GM21576 (cell line): ENCODE results near the gene NBPF1.
"Not testable (repeated sequence)": the region's sequence is repeated elsewhere in the genome, so short reads cannot be mapped to it uniquely, and the experiment has no call there.

Experiments
- ATAC-seq: cut with Tn5 transposase; IDR thresholded peaks from one replicate; pipeline ENCODE4 v1.9.1; 2021; ENCODE audit warnings: mild to moderate bottlenecking, moderate library complexity; ENCODE audit not compliant: unreplicated experiment

NBPF1 gene

DNA sequence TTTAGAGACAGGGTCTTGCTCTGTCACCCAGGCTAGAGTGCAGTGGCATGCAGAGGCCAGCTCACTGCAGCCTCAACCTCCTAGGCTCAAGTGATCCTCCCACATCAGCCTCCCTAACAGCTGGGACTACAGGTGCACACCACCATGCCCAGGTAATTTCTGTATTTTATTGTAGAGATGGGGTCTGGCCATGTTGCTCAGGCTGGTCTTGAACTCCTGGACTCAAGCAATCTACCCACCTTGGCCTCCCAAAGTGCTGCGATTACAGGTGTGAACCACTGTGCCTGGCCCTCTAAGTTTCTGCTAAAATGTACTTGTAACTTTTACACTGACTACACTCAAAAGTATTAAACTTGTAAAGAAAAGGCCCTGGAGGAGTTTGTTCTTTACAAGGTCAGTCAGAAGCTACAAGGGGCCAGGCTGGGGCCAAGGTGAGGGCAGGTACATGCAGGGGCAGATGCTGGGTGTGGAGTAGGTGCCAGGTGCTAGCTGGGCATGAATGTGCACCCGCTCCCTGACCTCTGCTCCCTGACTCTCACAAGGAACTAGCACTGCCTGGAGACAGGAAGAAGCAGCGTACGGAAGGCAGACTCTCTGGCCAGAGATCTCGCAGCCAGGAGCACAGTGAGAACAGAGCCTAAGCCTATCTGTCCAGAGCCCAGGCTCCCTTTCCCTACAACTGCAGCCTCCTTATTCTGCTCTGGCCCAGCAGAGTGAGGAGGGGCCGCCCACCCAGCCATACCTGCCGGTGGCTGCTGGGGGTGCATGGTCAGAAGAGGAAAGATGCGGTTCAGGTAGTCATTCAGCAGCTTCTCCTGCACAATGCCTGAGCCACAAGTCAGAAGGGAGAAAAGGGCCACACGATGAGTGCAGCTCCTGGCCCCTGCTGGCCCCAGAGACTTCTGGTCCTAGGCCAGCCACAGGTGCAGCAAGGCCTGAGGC is 28.9 kb upstream of the NBPF1 start:
- ATAC-seq = not testable (repeated sequence)

DNA sequence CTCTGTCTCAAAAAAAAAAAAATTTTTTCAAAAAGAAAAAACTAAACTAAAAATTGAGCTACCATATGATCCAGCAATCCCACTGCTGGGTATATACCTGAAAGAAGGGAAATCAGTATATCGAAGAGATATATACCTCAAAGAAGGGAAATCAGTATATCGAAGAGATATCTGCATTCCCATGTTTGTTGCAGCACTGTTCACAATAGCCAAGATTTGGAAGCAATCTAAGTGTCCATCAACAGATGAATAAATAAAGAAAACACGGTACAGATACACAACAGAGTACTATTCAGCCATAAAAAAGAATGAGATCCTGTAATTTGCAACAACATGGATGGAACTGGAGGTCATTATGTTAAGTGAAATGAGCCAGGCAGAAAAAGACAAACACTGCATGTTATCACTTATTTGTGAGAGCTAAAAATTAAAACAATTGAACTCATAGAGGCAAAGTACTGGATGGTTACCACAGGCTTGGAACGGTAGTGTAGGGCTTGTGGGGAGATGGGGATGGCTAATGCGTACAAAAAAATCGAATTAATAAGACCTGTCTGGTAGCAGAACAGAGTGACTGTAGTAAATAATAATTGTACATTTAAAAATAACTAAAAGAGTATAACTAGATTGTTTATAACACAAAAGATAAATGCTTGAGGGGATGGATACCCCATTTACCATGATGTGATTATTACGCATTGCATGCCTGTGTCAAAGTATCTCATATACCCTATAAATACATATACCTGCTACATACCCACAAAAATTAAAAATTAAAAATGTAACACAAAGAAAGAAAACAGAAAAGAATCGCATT is 28.0 kb upstream of the NBPF1 start:
- ATAC-seq = not testable (repeated sequence)

DNA sequence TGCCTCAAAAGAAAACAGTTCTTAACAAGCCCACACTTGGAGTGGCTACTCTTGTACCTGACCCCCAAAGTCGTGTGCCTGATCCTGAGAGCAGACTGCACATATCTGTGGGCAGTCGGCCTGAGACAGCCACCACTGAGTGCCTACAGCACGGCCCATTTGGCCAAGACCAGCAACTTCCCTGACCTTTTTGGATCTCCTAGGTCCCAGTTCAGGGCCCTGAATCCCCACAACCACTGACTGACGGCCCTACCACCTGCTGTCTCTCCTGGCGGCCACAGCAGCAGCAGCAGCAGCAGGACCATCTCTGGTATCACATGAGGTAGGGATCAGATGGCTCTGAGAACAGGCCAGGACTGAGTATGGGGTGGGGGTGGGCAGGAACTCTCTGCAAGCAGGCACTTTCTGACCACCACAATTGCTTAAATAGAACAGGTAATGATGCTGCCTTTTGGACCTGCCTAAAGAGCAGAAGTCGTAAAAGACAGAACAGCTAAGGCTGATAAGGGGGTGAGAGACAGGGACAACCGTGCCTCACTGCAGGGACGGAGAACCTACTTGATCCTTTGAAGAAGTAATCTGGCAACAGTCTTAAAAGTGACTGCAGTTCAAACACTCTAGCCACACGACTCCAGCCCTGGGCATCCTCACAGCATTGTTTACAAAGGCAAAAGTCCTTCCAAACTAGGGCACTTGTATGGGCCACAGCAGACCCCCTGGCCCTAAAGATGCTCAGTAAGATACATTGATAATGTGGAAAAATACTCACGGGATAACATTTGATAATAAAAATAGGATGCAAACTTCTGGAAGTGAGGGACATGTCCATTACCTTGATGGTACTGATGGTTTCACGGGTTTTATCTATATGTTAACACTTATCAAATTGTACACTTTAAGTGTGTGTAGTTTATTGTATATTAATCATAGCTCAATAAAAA is 26.0 kb upstream of the NBPF1 start:
- not testable (repeated sequence) for ATAC-seq

DNA sequence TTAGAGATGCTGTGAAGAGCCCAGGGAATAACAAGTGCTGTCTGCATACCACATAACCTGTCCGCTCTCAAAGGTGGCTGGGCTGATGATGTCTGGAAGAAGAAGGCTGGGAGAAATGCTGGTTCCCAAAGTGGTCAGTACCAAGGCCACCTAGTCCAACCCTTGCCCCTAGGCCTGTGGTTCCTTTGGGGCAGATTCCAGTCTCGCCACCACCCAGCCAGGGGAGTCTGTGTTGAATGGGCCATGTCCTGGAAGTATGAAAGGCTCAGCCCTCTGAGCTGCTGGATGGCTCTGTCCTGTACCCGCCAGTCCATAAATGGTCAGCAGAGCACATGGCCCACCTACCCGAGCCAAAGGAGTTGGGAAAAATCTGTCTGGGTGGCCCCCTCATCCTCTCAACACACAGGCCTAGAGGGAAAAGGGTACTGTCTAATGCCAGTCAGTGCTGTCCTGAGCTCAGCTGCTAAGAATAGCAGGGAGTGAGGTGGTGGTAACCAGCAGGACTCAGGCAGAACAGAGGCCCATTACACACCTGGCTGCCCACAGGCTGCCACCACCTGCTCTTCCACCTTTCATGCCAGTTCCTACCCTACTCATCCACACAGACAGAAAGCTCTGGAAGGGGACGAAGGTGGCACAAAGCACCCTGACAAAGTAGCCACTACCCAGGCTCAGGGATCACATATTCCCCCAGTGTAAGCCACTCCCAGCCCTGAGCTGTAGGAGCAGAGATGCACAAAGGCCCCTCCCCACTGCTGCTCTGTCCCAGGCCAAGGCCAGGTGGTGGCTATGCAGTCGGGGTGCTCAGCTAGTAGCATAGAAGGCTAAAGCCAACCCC is 24.8 kb upstream of the NBPF1 start:
- ATAC-seq = not testable (repeated sequence)

DNA sequence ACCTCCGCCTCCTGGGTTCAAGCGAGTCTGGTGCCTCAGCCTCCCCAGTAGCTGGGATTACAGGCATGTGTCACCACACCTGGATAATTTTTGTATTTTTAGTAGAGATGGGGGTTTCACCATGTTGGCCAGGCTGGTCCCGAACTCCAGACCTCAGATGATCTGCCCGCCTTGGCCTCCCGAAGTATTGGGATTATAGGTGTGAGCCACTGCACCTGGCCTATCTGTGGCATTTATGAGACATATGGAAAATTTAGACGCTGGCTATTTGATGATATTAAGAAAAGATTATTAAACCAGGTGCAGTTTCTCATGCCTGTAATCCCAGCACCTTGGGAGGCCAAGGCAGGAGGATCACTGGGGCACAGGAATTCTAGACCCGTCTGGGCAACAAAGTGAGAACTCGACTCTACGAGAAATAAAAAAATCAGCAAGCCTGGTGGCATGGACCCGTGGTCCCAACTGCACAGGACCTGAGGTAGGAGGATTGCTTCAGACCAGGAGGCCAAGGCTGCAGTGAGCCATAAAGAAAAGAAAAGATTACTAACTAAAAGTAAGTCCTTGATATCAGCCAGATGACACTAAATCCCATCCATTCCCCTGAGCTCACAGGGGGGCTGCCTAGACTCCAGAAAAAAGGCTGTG is 23.3 kb upstream of the NBPF1 start:
- ATAC-seq = not testable (repeated sequence)

DNA sequence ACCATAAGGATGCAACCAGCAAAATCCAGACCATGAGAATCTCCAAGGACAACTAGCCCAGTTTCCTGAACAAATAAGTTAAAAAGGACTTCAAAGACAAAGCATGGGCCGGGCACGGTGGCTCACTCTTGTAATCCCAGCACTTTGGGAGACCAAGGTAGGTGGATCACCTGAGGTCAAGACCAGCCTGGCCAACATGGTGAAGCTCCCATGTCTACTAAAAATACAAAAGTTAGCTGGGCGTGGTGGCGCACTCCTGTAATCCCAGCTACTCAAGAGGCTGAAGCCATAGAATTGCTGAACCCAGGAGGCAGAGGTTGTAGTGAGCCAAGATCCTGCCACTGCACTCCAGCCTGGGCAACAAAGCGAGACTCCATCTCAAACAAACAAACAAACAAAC is 22.6 kb upstream of the NBPF1 start:
- ATAC-seq = not testable (repeated sequence)

DNA sequence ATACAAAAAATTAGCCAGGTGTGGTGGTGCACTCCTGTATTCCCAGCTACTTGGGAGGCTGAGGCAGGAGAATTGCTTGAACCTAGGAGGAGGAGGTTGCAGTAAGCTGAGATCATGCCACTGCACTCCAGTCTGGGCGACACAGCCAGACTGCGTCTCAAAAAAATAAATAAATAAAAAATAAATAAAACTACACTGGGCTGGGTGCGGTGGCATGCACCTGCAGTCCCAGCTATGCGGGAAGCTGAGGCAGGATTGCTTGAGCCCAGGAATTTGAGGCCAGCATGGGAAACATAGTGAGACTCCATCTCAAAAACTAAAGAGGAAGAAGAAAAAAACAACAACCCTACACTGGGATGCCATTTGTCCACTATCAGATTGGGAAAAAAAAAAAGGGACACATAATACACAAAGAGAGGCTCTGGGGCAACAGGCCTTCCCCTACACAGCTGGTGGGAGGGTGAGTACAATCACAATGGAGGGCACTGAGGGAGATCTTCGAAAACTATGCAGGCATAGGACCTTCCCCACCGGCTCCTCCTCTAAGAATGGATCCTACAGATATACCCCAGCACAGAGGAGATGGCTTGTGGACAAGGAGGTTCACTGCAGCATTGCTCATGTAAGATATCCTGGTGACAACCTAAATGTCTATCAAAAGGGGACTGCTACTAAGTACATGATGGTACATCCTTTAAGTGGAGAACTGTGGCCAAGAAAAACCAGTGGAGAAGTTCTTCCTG is 20.3 kb upstream of the NBPF1 start:
- not testable (repeated sequence) for ATAC-seq

DNA sequence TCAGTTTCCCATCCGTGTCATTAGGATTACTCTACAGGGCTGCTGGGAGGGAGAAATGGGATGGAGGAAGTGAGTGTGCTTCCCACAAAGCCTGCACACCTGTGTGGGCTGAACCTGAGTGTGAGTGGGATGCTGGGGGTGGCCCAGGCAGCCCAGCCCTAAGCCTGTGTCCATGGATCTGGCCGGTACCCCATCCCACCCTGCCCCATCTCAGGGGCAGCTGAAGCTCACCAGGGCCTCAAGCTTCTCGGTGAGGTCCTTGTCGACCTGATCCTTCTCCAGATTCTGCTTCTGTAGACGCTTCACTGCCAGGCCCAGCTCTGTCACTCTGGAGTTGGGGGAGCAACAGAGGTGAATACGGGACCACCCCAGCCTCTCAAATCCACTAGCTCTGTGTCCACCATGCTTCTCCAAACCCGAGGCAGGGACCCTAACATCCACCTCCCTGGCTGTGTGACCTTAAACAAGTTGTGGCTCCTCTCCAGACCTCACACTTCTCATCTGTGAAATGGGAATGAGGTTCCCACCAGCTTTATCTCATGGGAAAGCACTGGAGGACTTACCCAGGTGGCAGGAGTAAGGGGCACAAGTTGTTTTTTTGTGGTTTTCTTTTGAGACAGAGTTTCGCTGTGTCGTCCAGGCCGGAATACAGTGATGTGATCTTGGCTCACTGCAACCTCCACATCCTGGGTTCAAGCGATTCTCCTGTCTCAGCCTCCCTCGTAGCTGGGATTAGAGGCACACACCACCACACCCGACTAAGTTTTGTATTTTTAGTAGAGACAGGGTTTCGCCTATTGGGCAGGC is 18.9 kb upstream of the NBPF1 start:
- not testable (repeated sequence) for ATAC-seq

DNA sequence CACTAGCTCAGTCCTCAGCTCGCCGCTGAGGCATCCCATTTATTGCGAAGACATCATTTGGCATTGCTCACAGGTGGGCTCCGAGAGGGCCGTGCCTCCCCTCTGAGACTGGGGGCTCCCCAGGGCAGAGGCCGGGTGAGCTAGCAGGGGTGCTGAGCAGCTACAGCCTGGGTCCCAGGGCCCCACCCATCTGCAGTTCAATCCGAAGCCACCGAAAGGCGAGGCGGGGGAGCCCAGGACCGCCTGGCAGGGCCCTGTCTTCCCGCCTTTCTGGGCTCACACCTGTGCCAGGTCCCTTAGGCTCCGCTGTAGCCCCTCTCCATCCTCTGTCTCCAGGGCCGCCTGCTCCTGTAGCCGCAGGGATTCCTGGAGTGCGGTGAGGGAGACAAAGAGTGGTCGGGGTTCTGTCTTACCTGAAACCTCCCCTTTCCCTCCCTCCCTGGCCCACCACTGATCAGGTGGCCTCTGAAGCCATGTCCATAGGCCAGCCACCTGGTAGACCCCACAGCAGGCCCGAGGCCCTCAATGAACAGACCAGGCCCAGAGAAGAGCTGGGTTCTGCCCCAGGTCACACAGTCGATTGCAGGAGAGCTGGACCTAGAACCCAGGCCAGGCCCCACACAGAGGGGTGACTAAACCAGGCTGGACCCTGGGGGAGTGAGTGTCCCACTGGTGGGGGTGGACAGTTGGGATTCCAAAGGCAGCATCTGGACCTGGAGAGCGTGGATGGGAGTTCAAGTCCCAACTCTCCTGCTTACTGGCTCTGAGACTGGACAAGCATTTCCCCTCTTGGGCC is 18.1 kb upstream of the NBPF1 start:
- no peak for ATAC-seq

DNA sequence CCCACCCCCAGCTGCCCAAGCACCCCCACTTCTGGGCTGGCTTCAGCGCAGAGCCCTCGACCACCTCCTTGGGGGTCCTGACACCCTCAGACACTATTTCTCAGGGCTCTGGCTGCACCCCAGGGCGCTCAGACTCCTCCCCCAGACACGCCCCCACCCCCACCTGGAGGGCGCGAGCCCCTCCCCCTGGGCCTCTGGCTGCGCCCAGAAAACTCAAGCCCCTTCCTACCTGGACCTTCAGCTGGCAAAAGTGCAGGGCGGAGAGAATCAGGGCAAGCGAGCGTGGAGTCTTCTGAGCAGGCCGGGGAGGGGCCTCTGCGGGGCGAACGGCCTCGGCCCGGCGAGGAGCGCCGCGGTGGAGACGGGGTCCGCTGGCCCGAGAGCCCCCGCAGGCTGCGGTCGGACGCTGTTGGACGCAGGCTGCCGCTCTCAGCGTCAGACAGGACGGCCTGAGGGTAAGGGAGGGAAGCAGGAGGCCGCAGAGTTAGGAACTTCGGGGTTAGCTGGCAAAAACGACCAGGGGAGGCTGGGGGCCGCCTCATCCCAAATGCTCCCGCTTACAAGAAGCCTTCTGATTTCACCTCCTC is 17.4 kb upstream of the NBPF1 start:
- no peak for ATAC-seq

DNA sequence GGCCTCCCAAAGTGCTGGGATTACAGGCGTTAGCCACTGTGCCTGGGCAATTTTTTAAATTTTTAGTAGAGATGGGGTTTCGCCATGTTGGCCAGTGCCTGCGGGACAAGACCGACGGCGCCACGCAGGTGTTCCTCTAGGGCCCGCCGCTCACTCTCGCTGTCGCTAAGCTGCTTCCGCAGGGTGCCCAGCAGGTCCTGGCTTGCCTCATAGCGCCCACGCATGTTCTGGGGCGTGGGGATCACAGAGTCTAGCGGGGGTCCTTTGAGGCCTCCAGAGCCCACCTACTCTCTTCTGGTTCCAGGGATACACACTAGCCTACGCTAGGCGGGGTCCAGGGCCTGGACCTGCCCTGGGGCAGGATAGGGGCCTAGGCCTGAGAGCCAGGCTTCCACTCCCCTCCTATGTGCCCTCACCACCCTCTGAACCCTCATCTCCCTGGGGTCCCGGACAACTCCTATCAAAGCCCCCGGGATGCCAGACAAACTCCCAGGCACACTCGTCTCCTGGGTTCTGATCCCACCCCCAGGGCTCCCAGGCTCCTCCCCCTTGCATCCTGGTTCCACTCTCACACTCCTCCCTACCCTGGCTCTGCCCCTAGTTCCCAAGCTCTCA is 16.7 kb upstream of the NBPF1 start:
- not testable (repeated sequence) for ATAC-seq

DNA sequence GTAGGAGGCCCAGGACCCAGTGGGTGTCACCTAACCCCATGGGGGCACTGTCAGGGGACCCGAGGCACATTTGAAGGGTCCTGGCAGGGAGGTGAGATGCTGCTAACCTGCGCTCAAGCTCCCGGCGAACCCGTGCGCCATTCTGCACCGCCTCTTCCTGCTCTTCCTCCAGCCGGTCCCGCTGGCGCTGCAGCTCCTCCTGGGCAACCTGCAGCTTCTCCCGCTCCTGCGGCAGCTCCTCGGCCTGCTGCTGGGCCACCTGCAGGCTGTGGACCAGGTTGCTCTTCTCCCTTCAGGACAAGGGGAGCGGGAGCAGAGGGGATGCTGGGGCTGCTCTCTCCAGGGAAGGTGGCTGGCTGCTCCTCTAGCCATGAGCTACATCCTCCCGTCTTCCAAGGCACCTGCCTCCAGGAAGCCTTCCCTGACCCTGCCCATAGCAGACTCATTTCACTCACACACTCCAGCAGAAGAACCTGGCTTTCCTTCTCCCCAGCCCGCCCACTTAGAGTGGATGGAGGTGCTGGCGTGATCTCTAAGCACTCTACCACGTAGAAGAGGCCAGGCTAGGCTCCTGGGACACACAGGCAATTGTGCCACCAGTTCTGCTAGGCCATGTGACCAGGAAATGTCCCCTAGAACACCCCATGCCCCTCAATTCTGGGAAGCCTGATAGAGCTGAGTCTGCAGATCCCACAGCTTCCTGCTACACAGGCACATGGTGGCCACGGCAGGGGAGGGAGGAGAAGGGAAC is 15.2 kb upstream of the NBPF1 start:
- ATAC-seq = no peak

DNA sequence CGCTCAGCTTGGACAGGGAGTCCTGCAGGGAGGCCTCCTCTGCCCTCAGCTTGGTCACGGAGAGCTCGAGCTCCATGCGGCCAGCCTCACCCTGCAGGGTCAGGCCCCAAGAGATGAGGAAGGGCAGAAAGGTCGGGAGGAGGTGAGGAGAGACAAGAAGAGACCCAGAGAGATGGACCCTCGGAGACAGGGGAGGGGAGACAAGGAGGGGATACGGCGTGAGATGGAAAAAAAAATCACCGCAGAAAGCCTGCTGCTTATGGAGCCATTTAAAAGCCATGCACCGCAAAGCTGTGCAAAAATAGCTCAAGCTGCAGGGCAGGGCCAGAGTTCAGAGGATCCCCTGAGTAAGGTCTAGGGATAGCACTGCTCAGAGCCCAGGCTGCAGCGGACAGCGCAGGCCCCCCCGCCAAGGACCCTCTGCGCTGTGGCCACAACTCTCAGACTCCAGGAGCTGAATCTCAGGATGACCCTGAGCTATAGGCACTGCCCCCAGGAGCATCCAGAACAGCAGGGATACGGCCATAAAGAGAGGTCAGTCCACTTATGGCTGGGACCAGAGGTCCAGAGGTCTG is 13.1 kb upstream of the NBPF1 start:
- not testable (repeated sequence) for ATAC-seq

DNA sequence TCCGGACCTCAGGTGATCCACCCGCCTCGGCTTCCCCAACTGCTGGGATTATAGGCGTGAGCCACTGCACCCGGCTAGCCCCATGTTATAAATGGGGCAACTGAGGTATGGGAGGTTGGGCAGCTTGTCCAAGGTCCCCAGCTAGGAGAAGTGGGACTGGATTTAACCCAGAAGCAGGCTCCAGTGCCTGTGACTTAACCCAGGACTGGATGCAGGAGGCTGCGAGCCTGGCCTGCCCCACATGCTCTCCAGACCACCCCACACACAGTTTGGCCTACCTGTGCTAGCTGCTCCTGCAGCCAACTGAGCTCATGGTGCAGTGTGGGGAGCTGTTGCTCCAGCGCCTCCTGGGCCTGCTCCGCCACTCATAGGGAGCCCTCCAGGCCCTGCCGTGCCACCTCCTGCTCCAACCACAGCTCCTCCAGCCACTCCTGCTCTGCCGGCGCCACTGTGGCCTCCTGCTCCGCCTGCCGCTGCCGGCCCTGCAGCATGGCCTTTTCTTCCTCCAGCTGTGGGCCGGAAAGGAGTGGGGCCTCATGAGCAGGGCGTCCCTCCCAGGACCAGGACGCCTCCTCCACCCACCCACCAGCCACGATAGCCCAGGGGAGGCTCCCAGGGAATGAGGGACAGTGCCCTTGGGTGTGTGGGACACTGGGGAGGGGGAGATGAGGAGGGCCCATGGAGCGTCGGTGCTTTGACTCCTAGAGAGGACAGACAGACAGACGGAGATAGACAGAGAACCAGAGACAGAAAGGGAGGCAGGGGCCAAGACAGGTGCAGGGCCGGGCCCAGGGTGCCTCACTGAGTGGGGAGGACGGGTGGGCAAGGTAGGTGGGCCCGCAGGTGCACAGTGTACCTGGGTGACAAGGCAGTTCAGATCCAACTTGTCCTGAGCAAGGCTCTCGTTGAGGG is 12.4 kb upstream of the NBPF1 start:
- no peak for ATAC-seq
